22Rv1 (cell line): Measurements from ENCODE around the gene C19orf67.

Source experiments
- ZFX ChIP-seq: fragments of 450-650 bp; IDR thresholded peaks from 2 replicates; pipeline ENCODE4 v1.6.1; 2017; ENCODE audit warnings: antibody characterized with exemption, borderline replicate concordance
- TF ChIP-seq, protein P1 (sequence below): fragments of 450-650 bp; IDR thresholded peaks from 2 replicates; pipeline ENCODE4 v1.5.1; 2017; ENCODE audit warnings: mild to moderate bottlenecking

GRCh38 chr19:14072535-14073260 lies 12.9 kb downstream of the C19orf67 start, which contains the start of gene MISP3:
- TF ChIP-seq, protein P1, sequence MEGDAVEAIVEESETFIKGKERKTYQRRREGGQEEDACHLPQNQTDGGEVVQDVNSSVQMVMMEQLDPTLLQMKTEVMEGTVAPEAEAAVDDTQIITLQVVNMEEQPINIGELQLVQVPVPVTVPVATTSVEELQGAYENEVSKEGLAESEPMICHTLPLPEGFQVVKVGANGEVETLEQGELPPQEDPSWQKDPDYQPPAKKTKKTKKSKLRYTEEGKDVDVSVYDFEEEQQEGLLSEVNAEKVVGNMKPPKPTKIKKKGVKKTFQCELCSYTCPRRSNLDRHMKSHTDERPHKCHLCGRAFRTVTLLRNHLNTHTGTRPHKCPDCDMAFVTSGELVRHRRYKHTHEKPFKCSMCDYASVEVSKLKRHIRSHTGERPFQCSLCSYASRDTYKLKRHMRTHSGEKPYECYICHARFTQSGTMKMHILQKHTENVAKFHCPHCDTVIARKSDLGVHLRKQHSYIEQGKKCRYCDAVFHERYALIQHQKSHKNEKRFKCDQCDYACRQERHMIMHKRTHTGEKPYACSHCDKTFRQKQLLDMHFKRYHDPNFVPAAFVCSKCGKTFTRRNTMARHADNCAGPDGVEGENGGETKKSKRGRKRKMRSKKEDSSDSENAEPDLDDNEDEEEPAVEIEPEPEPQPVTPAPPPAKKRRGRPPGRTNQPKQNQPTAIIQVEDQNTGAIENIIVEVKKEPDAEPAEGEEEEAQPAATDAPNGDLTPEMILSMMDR, result no peak
- TF ChIP-seq ZFX, result no peak
